ENCODE data around the gene ANXA9. TPM values are rescaled to one million over a fixed set of nuclear protein-coding genes. Genes with fewer than 3 reads are reported as not detected.

Gene ANXA9
- total RNA-seq, 1 donor from 2014 or later = not detected

- intact Hi-C loops (cut with micrococcal nuclease) = loop anchor here (10.0 kb wide), 1 partner anchor 253 kb away; the partner anchor contains the start of gene PSMD4
- Mint-ChIP-seq H3K27ac (no peak overlapping the region), H3K4me1 (peaks cover 38% of the 10 kb centered on the region), H3K36me3 (ENCODE audit: low read depth) (peaks cover 31% of the 10 kb centered on the region), H3K4me3 (no peak overlapping the region), H3K27me3 (no peaks in the 10 kb centered on the region), H3K9me3 (no peaks in the 10 kb centered on the region)
- no peak for TF ChIP-seq CTCF (IDR thresholded peaks at IDR 0.05)
- no peak for DNase-seq
- POLR2A ChIA-PET = no interaction called here
- ATAC-seq (ENCODE audit: low read depth) = no peak
- CTCF ChIA-PET = interaction anchor here (0.6 kb wide), 1 partner anchor 816 kb away, joined by 3 read pairs; no protein-coding TSS in a partner anchor
Measured at GRCh38 chr1:151002051-151002450, 20.0 kb downstream of the ANXA9 start.

- no peaks in the 10 kb centered on the region for H3K9me3 Mint-ChIP-seq
Measured at GRCh38 chr1:151002611-151003010, 20.5 kb downstream of the ANXA9 start.

GRCh38 chr1:151003180-151003579 lies 21.1 kb downstream of the ANXA9 start:
- no peak overlapping the region for H3K4me3 Mint-ChIP-seq
- no peak overlapping the region for H3K27ac Mint-ChIP-seq
- H3K27me3 Mint-ChIP-seq = no peaks in the 10 kb centered on the region
- TF ChIP-seq CTCF (IDR thresholded peaks at IDR 0.05) = no peak
- H3K9me3 Mint-ChIP-seq = no peaks in the 10 kb centered on the region
- POLR2A ChIA-PET = no interaction called here
- peaks cover 21% of the 10 kb centered on the region for H3K36me3 Mint-ChIP-seq (ENCODE audit: low read depth)
- CTCF ChIA-PET = interaction anchor here (0.9 kb wide), 2 partner anchors 9 to 23 kb away, joined by 3 read pairs; no protein-coding TSS in a partner anchor
- ATAC-seq (ENCODE audit: low read depth) (no peak), DNase-seq (no peak)
- H3K4me1 Mint-ChIP-seq = peaks cover 49% of the 10 kb centered on the region
- intact Hi-C loops (cut with micrococcal nuclease) = loop anchor here (10.0 kb wide), 1 partner anchor 252 kb away; the partner anchor contains the start of gene PSMD4

More at GRCh38 chr1:151002611-151003010, 20.5 kb downstream of the ANXA9 start:
- H3K27me3 Mint-ChIP-seq = no peaks in the 10 kb centered on the region
- H3K4me1 Mint-ChIP-seq = peaks cover 44% of the 10 kb centered on the region
- H3K36me3 Mint-ChIP-seq (ENCODE audit: low read depth) = peaks cover 25% of the 10 kb centered on the region
- DNase-seq (no peak), ATAC-seq (ENCODE audit: low read depth) (no peak)
- ChIA-PET POLR2A (no interaction called here), CTCF (interaction anchor here (0.9 kb wide), 1 partner anchor 9 kb away, joined by 3 read pairs; no protein-coding TSS in a partner anchor)
- TF ChIP-seq CTCF (IDR thresholded peaks at IDR 0.05) = no peak
- no peak overlapping the region for H3K27ac Mint-ChIP-seq
- H3K4me3 Mint-ChIP-seq = no peak overlapping the region
- intact Hi-C loops (cut with micrococcal nuclease) = loop anchor here (10.0 kb wide), 1 partner anchor 252 kb away; the partner anchor contains the start of gene PSMD4

GRCh38 chr1:151005729-151006319 lies 23.7 kb downstream of the ANXA9 start:
- H3K36me3 Mint-ChIP-seq (ENCODE audit: low read depth) = peaks cover 11% of the 10 kb centered on the region
- peak overlapping the region; percentile 93 for H3K27ac Mint-ChIP-seq
- POLR2A ChIA-PET = interaction anchor here (0.6 to 1.9 kb wide), 12 partner anchors 32 to 809 kb away, joined by 3 to 8 read pairs (median 4); partner anchors contain the start of genes C1orf56, CDC42SE1, CERS2 and GABPB2
- no peaks in the 10 kb centered on the region for H3K9me3 Mint-ChIP-seq
- peak overlapping the region; percentile 98 for H3K4me3 Mint-ChIP-seq
- no peaks in the 10 kb centered on the region for H3K27me3 Mint-ChIP-seq
- DNase-seq = no peak
- CTCF ChIA-PET = interaction anchor here (1.0 to 2.6 kb wide), 6 partner anchors 8 to 446 kb away, joined by 3 to 19 read pairs (median 4); no protein-coding TSS in a partner anchor
- H3K4me1 Mint-ChIP-seq = peaks cover 65% of the 10 kb centered on the region
- intact Hi-C loops (cut with micrococcal nuclease) = loop anchor here (5.0 to 10.0 kb wide), 4 partner anchors 151 to 606 kb away; partner anchors contain the start of genes PSMD4, SNX27 and TNFAIP8L2
- no peak for ATAC-seq (ENCODE audit: low read depth)
- TF ChIP-seq CTCF (IDR thresholded peaks at IDR 0.05) = no peak
